Testis (tissue), 2 donors: Measurements from ENCODE around the gene CBFA2T3.

Experiments
- POLR2A ChIP-seq: fragments of 450-650 bp; IDR thresholded peaks from one replicate; pipeline ENCODE4 v1.6.1; 2017; ENCODE audit warnings: antibody characterized with exemption, mild to moderate bottlenecking, moderate library complexity
- TF ChIP-seq, protein P1 (sequence below), 3 experiments: fragments of 450-650 bp in 2 of 3; fragments of 200-600 bp in 1 of 3; sonication (generic) in 1 of 3; IDR thresholded peaks; one replicate each; pipeline ENCODE4 v1.5.1; 2016 to 2019; ENCODE audit warnings: antibody characterized with exemption in 3 of 3, mild to moderate bottlenecking in 2 of 3, moderate library complexity in 1 of 3

DNA sequence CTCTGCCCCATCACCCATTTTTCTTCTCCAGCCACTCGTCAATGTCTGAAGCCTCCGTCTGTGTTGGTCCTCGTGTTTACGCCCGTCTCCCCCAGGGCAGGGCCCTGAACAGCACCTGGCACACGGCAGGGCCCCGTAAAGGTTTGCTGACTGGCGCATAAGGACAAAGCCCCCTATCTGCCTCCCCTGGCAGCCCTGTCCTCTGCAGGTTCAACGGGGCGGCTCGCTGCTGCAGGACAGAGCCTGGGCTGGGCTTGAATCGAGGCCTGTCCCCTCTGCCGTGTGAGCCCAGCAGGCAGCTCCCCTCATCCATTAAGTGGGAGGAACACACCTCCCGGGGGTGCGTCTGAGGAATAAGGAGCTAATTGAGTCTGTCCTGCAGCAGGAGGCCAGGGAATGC, 64.5 kb downstream of the CBFA2T3 start:
- TF ChIP-seq POLR2A: no peak
- TF ChIP-seq, protein P1, sequence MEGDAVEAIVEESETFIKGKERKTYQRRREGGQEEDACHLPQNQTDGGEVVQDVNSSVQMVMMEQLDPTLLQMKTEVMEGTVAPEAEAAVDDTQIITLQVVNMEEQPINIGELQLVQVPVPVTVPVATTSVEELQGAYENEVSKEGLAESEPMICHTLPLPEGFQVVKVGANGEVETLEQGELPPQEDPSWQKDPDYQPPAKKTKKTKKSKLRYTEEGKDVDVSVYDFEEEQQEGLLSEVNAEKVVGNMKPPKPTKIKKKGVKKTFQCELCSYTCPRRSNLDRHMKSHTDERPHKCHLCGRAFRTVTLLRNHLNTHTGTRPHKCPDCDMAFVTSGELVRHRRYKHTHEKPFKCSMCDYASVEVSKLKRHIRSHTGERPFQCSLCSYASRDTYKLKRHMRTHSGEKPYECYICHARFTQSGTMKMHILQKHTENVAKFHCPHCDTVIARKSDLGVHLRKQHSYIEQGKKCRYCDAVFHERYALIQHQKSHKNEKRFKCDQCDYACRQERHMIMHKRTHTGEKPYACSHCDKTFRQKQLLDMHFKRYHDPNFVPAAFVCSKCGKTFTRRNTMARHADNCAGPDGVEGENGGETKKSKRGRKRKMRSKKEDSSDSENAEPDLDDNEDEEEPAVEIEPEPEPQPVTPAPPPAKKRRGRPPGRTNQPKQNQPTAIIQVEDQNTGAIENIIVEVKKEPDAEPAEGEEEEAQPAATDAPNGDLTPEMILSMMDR (IDR thresholded peaks at IDR 0.05): no peak
